ENCODE measurements around the gene CFL2. TPM values are rescaled to one million over a fixed set of nuclear protein-coding genes. Genes with fewer than 3 reads are reported as not detected.
A peak's percentile ranks its signal among the peaks of the same experiment; 100 is the strongest.
"Not testable (repeated sequence)": the region's sequence is repeated elsewhere in the genome, so short reads cannot be mapped to it uniquely, and the experiment has no call there.

The CFL2 gene
- total RNA-seq, 1 experiment from 2014 or later = 143 TPM

- DNase-seq (ENCODE audit: low spot score) = no peak
These were observed 2.3 kb downstream of the CFL2 start for GRCh38 chr14:34711796-34712712.

- DNase-seq (ENCODE audit: low spot score) = peak; percentile 50
These were observed 3.2 kb downstream of the CFL2 start for GRCh38 chr14:34711169-34711568.

GRCh38 chr14:34710744-34711143 lies 3.6 kb downstream of the CFL2 start:
- DNase-seq (ENCODE audit: low spot score) = no peak

- DNase-seq (ENCODE audit: low spot score) = no peak
These were observed 4.4 kb downstream of the CFL2 start for GRCh38 chr14:34710006-34710405.

GRCh38 chr14:34707722-34708121 lies 6.7 kb downstream of the CFL2 start:
- DNase-seq (ENCODE audit: low spot score) = no peak

GRCh38 chr14:34701808-34702207 lies 12.6 kb downstream of the CFL2 start:
- DNase-seq (ENCODE audit: low spot score) = no peak

- no peak for DNase-seq (ENCODE audit: low spot score)
These were observed 13.7 kb downstream of the CFL2 start for GRCh38 chr14:34700622-34701130.

GRCh38 chr14:34699873-34700621 lies 14.3 kb downstream of the CFL2 start:
- DNase-seq (ENCODE audit: low spot score) = peak; percentile 79

- DNase-seq (ENCODE audit: low spot score) = not testable (repeated sequence)
These were observed 20.2 kb downstream of the CFL2 start for GRCh38 chr14:34694216-34694615.

- DNase-seq (ENCODE audit: low spot score) = peak; percentile 18
These were observed 21.0 kb downstream of the CFL2 start for GRCh38 chr14:34693228-34693939.

- DNase-seq (ENCODE audit: low spot score) = no peak
These were observed 21.5 kb downstream of the CFL2 start for GRCh38 chr14:34692898-34693227.

GRCh38 chr14:34692348-34692747 lies 22.0 kb downstream of the CFL2 start:
- no peak for DNase-seq (ENCODE audit: low spot score)

- DNase-seq (ENCODE audit: low spot score) = no peak
These were observed 23.2 kb downstream of the CFL2 start for GRCh38 chr14:34691206-34691605.

GRCh38 chr14:34688470-34689206 lies 25.8 kb downstream of the CFL2 start:
- DNase-seq (ENCODE audit: low spot score) = no peak

- DNase-seq (ENCODE audit: low spot score) = no peak
These were observed 28.5 kb downstream of the CFL2 start for GRCh38 chr14:34685819-34686428.

GRCh38 chr14:34684578-34684977 lies 29.8 kb downstream of the CFL2 start:
- DNase-seq (ENCODE audit: low spot score) = no peak

- no peak for DNase-seq (ENCODE audit: low spot score)
These were observed 31.5 kb downstream of the CFL2 start for GRCh38 chr14:34682787-34683321.

- DNase-seq (ENCODE audit: low spot score) = no peak
These were observed 33.5 kb downstream of the CFL2 start for GRCh38 chr14:34680806-34681479.

- no peak for DNase-seq (ENCODE audit: low spot score)
These were observed 35.7 kb downstream of the CFL2 start for GRCh38 chr14:34678735-34679134.

- DNase-seq (ENCODE audit: low spot score) = no peak
These were observed 36.1 kb downstream of the CFL2 start for GRCh38 chr14:34678306-34678705.
